ENCODE results near the gene GDPD3. TPM values are rescaled to one million over a fixed set of nuclear protein-coding genes. Genes with fewer than 3 reads are reported as not detected.

Gene GDPD3
- total and polyA plus RNA-seq, 2 of the 13 experiments (the other 11 are each of a cell fraction or from before 2014, with no cell fraction given) = 18.7 to 20.6 TPM

GRCh38 chr16:30090610-30091331 is 22.6 kb downstream of the GDPD3 start (continued):
- TF ChIP-seq CREB1 (IDR thresholded peaks at IDR 0.05) (no peak), CREB1 (CRISPR knock-in tag; IDR thresholded peaks at IDR 0.05) (no peak), PCBP2 (optimal IDR thresholded peaks at IDR 0.05; ENCODE audit: low read depth, low read length, poor library complexity, severe bottlenecking) (no peak), ZNF790 (CRISPR knock-in tag; IDR thresholded peaks at IDR 0.05; ENCODE audit: borderline replicate concordance) (no peak), ZNF441 (CRISPR knock-in tag; IDR thresholded peaks at IDR 0.05; ENCODE audit: borderline replicate concordance) (no peak), GATAD2A (CRISPR knock-in tag; IDR thresholded peaks at IDR 0.05) (no peak), TERF1 (CRISPR knock-in tag; IDR thresholded peaks at IDR 0.05) (no peak), ZNF777 (CRISPR knock-in tag; IDR thresholded peaks at IDR 0.05) (no peak), ZNF234 (CRISPR knock-in tag; conservative IDR thresholded peaks at IDR 0.05) (no peak), NCOA1 (CRISPR knock-in tag; IDR thresholded peaks at IDR 0.05) (no peak), ZNF496 (CRISPR knock-in tag; IDR thresholded peaks at IDR 0.05; ENCODE audit: insufficient replicate concordance) (no peak), ATF7 (IDR thresholded peaks at IDR 0.05) (no peak), ATF7 (CRISPR knock-in tag; IDR thresholded peaks at IDR 0.05) (0 out of 2 replicates have a peak, but pooled peaks have one; percentile 42), GFI1 (CRISPR knock-in tag; IDR thresholded peaks at IDR 0.05; ENCODE audit: borderline replicate concordance) (peak; percentile 38; the same call in 1 of the 2 replicates), ZBTB7A (CRISPR knock-in tag; IDR thresholded peaks at IDR 0.05) (no peak), ZNF3 (CRISPR knock-in tag; IDR thresholded peaks at IDR 0.05) (no peak), NONO (IDR thresholded peaks at IDR 0.05) (no peak), NONO (CRISPR knock-in tag; conservative IDR thresholded peaks at IDR 0.05) (0 out of 2 replicates have a peak, but pooled peaks have one; percentile 47), HBP1 (CRISPR knock-in tag; IDR thresholded peaks at IDR 0.05; ENCODE audit: low read depth) (no peak), SATB2 (CRISPR knock-in tag; IDR thresholded peaks at IDR 0.05) (no peak), ZBTB49 (CRISPR knock-in tag; IDR thresholded peaks at IDR 0.05; ENCODE audit: borderline replicate concordance) (no peak)
- TF ChIP-seq, protein P1, sequence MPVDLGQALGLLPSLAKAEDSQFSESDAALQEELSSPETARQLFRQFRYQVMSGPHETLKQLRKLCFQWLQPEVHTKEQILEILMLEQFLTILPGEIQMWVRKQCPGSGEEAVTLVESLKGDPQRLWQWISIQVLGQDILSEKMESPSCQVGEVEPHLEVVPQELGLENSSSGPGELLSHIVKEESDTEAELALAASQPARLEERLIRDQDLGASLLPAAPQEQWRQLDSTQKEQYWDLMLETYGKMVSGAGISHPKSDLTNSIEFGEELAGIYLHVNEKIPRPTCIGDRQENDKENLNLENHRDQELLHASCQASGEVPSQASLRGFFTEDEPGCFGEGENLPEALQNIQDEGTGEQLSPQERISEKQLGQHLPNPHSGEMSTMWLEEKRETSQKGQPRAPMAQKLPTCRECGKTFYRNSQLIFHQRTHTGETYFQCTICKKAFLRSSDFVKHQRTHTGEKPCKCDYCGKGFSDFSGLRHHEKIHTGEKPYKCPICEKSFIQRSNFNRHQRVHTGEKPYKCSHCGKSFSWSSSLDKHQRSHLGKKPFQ (CRISPR knock-in tag; IDR thresholded peaks at IDR 0.05; ENCODE audit: insufficient replicate concordance) = no peak
- TF ChIP-seq, protein P2, sequence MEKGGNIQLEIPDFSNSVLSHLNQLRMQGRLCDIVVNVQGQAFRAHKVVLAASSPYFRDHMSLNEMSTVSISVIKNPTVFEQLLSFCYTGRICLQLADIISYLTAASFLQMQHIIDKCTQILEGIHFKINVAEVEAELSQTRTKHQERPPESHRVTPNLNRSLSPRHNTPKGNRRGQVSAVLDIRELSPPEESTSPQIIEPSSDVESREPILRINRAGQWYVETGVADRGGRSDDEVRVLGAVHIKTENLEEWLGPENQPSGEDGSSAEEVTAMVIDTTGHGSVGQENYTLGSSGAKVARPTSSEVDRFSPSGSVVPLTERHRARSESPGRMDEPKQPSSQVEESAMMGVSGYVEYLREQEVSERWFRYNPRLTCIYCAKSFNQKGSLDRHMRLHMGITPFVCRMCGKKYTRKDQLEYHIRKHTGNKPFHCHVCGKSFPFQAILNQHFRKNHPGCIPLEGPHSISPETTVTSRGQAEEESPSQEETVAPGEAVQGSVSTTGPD (CRISPR knock-in tag; IDR thresholded peaks at IDR 0.05) = peak; percentile 45; the same call in 1 of the 2 replicates

Measured in HepG2 (cell line).